ENCODE results near the gene DNAJC2.
"Not testable (repeated sequence)": the region's sequence is repeated elsewhere in the genome, so short reads cannot be mapped to it uniquely, and the experiment has no call there.

- TF ChIP-seq, protein P1, sequence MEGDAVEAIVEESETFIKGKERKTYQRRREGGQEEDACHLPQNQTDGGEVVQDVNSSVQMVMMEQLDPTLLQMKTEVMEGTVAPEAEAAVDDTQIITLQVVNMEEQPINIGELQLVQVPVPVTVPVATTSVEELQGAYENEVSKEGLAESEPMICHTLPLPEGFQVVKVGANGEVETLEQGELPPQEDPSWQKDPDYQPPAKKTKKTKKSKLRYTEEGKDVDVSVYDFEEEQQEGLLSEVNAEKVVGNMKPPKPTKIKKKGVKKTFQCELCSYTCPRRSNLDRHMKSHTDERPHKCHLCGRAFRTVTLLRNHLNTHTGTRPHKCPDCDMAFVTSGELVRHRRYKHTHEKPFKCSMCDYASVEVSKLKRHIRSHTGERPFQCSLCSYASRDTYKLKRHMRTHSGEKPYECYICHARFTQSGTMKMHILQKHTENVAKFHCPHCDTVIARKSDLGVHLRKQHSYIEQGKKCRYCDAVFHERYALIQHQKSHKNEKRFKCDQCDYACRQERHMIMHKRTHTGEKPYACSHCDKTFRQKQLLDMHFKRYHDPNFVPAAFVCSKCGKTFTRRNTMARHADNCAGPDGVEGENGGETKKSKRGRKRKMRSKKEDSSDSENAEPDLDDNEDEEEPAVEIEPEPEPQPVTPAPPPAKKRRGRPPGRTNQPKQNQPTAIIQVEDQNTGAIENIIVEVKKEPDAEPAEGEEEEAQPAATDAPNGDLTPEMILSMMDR (IDR thresholded peaks at IDR 0.05): not testable (repeated sequence)
- not testable (repeated sequence) for TF ChIP-seq POLR2A (IDR thresholded peaks at IDR 0.05)
Measured at GRCh38 chr7:103278195-103278594, 66.4 kb downstream of the DNAJC2 start.

Measured in heart left ventricle (tissue), 13 donors.